Keratinocyte (primary cell): Measurements from ENCODE around the gene CX3CR1. TPM values are rescaled to one million over a fixed set of nuclear protein-coding genes. Genes with fewer than 3 reads are reported as not detected.

Experiments
- DNase-seq: peaks from one replicate; pipeline ENCODE4 v3.0.0-alpha.2; 2011; ENCODE audit warnings: low read depth, missing footprints, low spot score
- FAIRE-seq: peaks from 2 replicates; lab custom pipeline; 2011; peaks lifted over from hg19 to GRCh38; lab: Jason Lieb, UNC
- H2AFZ ChIP-seq: 2 replicates; pipeline ENCODE4 v1.6.0; 2012; ENCODE audit warnings: low read length, control low read depth, inconsistent platforms; ENCODE audit not compliant: control insufficient read depth
- H3K27ac ChIP-seq: 2 replicates; pipeline ENCODE4 v1.5.1; 2011; ENCODE audit warnings: low read length; ENCODE audit not compliant: control insufficient read depth, insufficient read depth
- H3K27me3 ChIP-seq: 3 replicates; pipeline ENCODE4 v1.6.0; 2011; ENCODE audit warnings: low read length; ENCODE audit not compliant: control insufficient read depth, insufficient read depth; ENCODE audit errors: extremely low read depth
- H3K36me3 ChIP-seq, 2 experiments: 2 replicates in 1 of 2; 3 replicates in 1 of 2; pipeline ENCODE4 v1.5.1; 2011; ENCODE audit warnings: low read length in 2 of 2, mild to moderate bottlenecking in 1 of 2; ENCODE audit not compliant: control insufficient read depth in 2 of 2, insufficient read depth in 2 of 2; ENCODE audit errors: extremely low read depth in 1 of 2
- H3K4me1 ChIP-seq: 3 replicates; pipeline ENCODE4 v1.5.1; 2011; ENCODE audit warnings: low read length; ENCODE audit not compliant: control insufficient read depth, insufficient read depth; ENCODE audit errors: extremely low read depth
- H3K4me2 ChIP-seq: 3 replicates; pipeline ENCODE4 v1.6.0; 2011; ENCODE audit warnings: low read depth, low read length; ENCODE audit not compliant: control insufficient read depth, insufficient read depth; ENCODE audit errors: extremely low read depth
- H3K4me3 ChIP-seq, 3 experiments: fragments of 200-600 bp in 1 of 3; sonication (generic) in 1 of 3; 2 replicates in 2 of 3; 3 replicates in 1 of 3; pipeline ENCODE4 v1.5.1; 2011 to 2016; ENCODE audit warnings: low read length in 3 of 3, mild to moderate bottlenecking in 3 of 3, control low read depth in 2 of 3, inconsistent platforms in 1 of 3, low read depth in 1 of 3, mixed read lengths in 1 of 3, mixed run types in 1 of 3, moderate library complexity in 1 of 3; ENCODE audit not compliant: control insufficient read depth in 2 of 3, insufficient read depth in 2 of 3; ENCODE audit errors: extremely low read depth in 1 of 3
- H3K79me2 ChIP-seq: 2 replicates; pipeline ENCODE4 v1.6.0; 2012; ENCODE audit warnings: low read length; ENCODE audit not compliant: control insufficient read depth, insufficient read depth
- H3K9ac ChIP-seq: 3 replicates; pipeline ENCODE4 v1.6.0; 2011; ENCODE audit warnings: low read length; ENCODE audit not compliant: control insufficient read depth, insufficient read depth; ENCODE audit errors: extremely low read depth
- H3K9me1 ChIP-seq: 3 replicates; pipeline ENCODE4 v1.6.0; 2011; ENCODE audit warnings: low read length; ENCODE audit not compliant: control insufficient read depth, insufficient read depth; ENCODE audit errors: extremely low read depth
- H3K9me3 ChIP-seq: 2 replicates; pipeline ENCODE4 v1.5.1; 2012; ENCODE audit warnings: low read depth, low read length; ENCODE audit not compliant: control insufficient read depth
- H4K20me1 ChIP-seq: 3 replicates; pipeline ENCODE4 v1.6.0; 2011; ENCODE audit warnings: low read length; ENCODE audit not compliant: control insufficient read depth, insufficient read depth; ENCODE audit errors: extremely low read depth
- CTCF ChIP-seq, 3 experiments: IDR thresholded peaks in 1 of 3; conservative IDR thresholded peaks in 1 of 3; optimal IDR thresholded peaks in 1 of 3; 2 replicates in 2 of 3; 3 replicates in 1 of 3; pipeline versions ENCODE3 to v1.5.1; 2011; ENCODE audit warnings: low read length in 3 of 3, mild to moderate bottlenecking in 3 of 3, moderate library complexity in 2 of 3, control low read depth in 1 of 3, inconsistent platforms in 1 of 3; ENCODE audit not compliant: insufficient read depth in 2 of 3; ENCODE audit errors: extremely low read depth in 1 of 3
- EZH2 ChIP-seq: IDR thresholded peaks from one replicate; pipeline ENCODE4 v1.6.1; 2012; ENCODE audit warnings: inconsistent platforms, mild to moderate bottlenecking, low read length, moderate library complexity
- dilution Hi-C: fragments of 300-500 bp; cut with MboI; formaldehyde crosslinking; loops from one replicate; pipeline ENCODE4 v1.7.0; 2020; ENCODE audit warnings: low sequenced_read_pairs; ENCODE audit not compliant: extremely low pct_ligation_motif_present
- polyA plus RNA-seq, 5 experiments: library from polyadenylated mRNA; depleted of rRNA in 3 of 5; stranded (reverse) in 3 of 5; stranded (forward) in 1 of 5; unstranded in 1 of 5; fragments of >200 nt; gene quantifications; 1 replicate in 1 of 5; 2 replicates in 3 of 5; 3 replicates in 1 of 5; pipeline versions ENCODE4 v1.2.1 to v1.2.3, GENCODE V29; 2011 to 2012; ENCODE audit warnings: missing spikeins in 2 of 5, low read depth in 1 of 5, low replicate concordance in 1 of 5

Gene CX3CR1
- polyA plus RNA-seq, 1 donor (not counting 4 experiments of a cell fraction or from before 2014, with no cell fraction given): 0.05 TPM

- H3K36me3 ChIP-seq: no peaks in the 10 kb centered on the region
- no peaks in the 10 kb centered on the region for H3K4me1 ChIP-seq
- H3K9me1 ChIP-seq: no peaks in the 10 kb centered on the region
- TF ChIP-seq EZH2 (no peak), CTCF (optimal IDR thresholded peaks at IDR 0.05 in 1 of 3, IDR thresholded peaks at IDR 0.05 in 1 of 3, conservative IDR thresholded peaks at IDR 0.05 in 1 of 3; ENCODE audit: extremely low read depth in 1 of 3, insufficient read depth in 2 of 3, low read length in 3 of 3) (no peak)
- dilution Hi-C loops: no loop called here
- H3K79me2 ChIP-seq: no peaks in the 10 kb centered on the region
- DNase-seq (no peak), FAIRE-seq (no peak)
- no peaks in the 10 kb centered on the region for H4K20me1 ChIP-seq
- no peak overlapping the region for H3K4me2 ChIP-seq
- H3K27ac ChIP-seq: no peak overlapping the region
- H3K9ac ChIP-seq: no peak overlapping the region
- no peak overlapping the region for H2AFZ ChIP-seq
- no peak overlapping the region for H3K4me3 ChIP-seq
- H3K27me3 ChIP-seq: peaks cover 2% of the 10 kb centered on the region
- H3K9me3 ChIP-seq: no peaks in the 10 kb centered on the region
Measured at GRCh38 chr3:39226106-39226741, 53.6 kb downstream of the CX3CR1 start.

- Histone ChIP-seq H3K9me1 (no peaks in the 10 kb centered on the region), H3K4me2 (no peak overlapping the region), H3K79me2 (no peaks in the 10 kb centered on the region), H3K9me3 (no peaks in the 10 kb centered on the region), H3K27me3 (no peaks in the 10 kb centered on the region), H4K20me1 (no peaks in the 10 kb centered on the region), H3K27ac (no peak overlapping the region), H3K4me3 (no peak overlapping the region), H2AFZ (no peak overlapping the region), H3K36me3 (no peaks in the 10 kb centered on the region), H3K9ac (no peak overlapping the region), H3K4me1 (no peaks in the 10 kb centered on the region)
- FAIRE-seq (no peak), DNase-seq (no peak)
- dilution Hi-C loops: no loop called here
- no peak for TF ChIP-seq CTCF (optimal IDR thresholded peaks at IDR 0.05 in 1 of 3, IDR thresholded peaks at IDR 0.05 in 1 of 3, conservative IDR thresholded peaks at IDR 0.05 in 1 of 3; ENCODE audit: extremely low read depth in 1 of 3, insufficient read depth in 2 of 3, low read length in 3 of 3)
- no peak for TF ChIP-seq EZH2
Measured at GRCh38 chr3:39224288-39224687, 55.5 kb downstream of the CX3CR1 start.
